ENCODE measurements around the gene WDR75.

DNA sequence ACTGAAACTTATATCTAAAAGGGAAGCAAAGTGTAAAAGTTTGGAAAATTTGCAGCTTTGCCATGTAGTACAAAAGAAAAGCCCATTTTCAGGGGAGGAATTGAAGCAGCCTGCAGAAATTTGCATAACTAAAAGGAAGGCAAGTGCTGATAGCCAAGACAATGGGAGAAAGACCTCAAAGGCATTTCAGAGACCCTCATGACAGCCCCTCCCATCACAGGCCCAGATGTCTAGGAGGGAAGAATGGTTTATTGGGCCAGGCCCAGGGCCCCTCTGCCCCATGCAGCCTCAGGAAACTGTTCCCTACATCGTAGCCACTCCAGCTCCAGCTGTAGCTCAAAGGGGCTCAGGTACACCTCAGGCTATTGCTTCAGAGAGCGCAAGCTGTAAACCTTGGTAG is 14.4 kb upstream of the WDR75 start:
- TF ChIP-seq, protein P1, sequence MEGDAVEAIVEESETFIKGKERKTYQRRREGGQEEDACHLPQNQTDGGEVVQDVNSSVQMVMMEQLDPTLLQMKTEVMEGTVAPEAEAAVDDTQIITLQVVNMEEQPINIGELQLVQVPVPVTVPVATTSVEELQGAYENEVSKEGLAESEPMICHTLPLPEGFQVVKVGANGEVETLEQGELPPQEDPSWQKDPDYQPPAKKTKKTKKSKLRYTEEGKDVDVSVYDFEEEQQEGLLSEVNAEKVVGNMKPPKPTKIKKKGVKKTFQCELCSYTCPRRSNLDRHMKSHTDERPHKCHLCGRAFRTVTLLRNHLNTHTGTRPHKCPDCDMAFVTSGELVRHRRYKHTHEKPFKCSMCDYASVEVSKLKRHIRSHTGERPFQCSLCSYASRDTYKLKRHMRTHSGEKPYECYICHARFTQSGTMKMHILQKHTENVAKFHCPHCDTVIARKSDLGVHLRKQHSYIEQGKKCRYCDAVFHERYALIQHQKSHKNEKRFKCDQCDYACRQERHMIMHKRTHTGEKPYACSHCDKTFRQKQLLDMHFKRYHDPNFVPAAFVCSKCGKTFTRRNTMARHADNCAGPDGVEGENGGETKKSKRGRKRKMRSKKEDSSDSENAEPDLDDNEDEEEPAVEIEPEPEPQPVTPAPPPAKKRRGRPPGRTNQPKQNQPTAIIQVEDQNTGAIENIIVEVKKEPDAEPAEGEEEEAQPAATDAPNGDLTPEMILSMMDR (CRISPR knock-in tag; IDR thresholded peaks at IDR 0.05) = no peak
- TF ChIP-seq, protein P2, sequence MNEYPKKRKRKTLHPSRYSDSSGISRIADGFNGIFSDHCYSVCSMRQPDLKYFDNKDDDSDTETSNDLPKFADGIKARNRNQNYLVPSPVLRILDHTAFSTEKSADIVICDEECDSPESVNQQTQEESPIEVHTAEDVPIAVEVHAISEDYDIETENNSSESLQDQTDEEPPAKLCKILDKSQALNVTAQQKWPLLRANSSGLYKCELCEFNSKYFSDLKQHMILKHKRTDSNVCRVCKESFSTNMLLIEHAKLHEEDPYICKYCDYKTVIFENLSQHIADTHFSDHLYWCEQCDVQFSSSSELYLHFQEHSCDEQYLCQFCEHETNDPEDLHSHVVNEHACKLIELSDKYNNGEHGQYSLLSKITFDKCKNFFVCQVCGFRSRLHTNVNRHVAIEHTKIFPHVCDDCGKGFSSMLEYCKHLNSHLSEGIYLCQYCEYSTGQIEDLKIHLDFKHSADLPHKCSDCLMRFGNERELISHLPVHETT (CRISPR knock-in tag; conservative IDR thresholded peaks at IDR 0.05) = no peak
- TF ChIP-seq TBP (CRISPR knock-in tag; IDR thresholded peaks at IDR 0.05) = no peak
- no peak for TF ChIP-seq CHD2 (IDR thresholded peaks at IDR 0.05; ENCODE audit: low read depth, low read length)
- no peak for TF ChIP-seq EZH2 (conservative IDR thresholded peaks at IDR 0.05; ENCODE audit: low read depth, low read length)
- no peak for TF ChIP-seq RAD21 (CRISPR knock-in tag; IDR thresholded peaks at IDR 0.05)
- no peak for TF ChIP-seq YY1 (IDR thresholded peaks at IDR 0.05; ENCODE audit: insufficient read depth, insufficient replicate concordance, low read depth, low read length)
- TF ChIP-seq THYN1 (CRISPR knock-in tag; IDR thresholded peaks at IDR 0.05; ENCODE audit: borderline replicate concordance, low read depth) = no peak
- TF ChIP-seq ADNP (CRISPR knock-in tag; IDR thresholded peaks at IDR 0.05) = no peak
